HEK293 (cell line): ENCODE measurements around the gene CHL1.

Experiments
- CTCF ChIA-PET: fragments of 350-600 bp; formaldehyde crosslinking; extraction: SDS; loops from one replicate; lab custom pipeline; 2021; ENCODE audit warnings: antibody characterized with exemption; lab: Yijun Ruan, JAX
- POLR2A ChIA-PET: fragments of 300-600 bp; formaldehyde crosslinking; extraction: SDS; loops from one replicate; lab custom pipeline; 2020; ENCODE audit warnings: antibody characterized with exemption, inconsistent platforms; lab: Yijun Ruan, JAX
- H3K27ac ChIP-seq: fragments of 200-500 bp; sonication (Bioruptor generic); 2 replicates; pipeline ENCODE4 v1.5.1; 2014; ENCODE audit warnings: low read depth, low read length, control low read depth, inconsistent platforms; ENCODE audit errors: extremely low read depth
- H3K36me3 ChIP-seq, 2 experiments: fragments of 200-500 bp in 1 of 2; sonication (Bioruptor generic) in 1 of 2; 1 replicate in 1 of 2; 2 replicates in 1 of 2; pipeline ENCODE4 v1.5.1; 2014 to 2017; ENCODE audit warnings: inconsistent platforms in 2 of 2, low read length in 2 of 2; ENCODE audit not compliant: control insufficient read depth in 2 of 2, insufficient read depth in 1 of 2
- H3K4me1 ChIP-seq: fragments of 200-500 bp; sonication (Bioruptor generic); 2 replicates; pipeline ENCODE4 v1.5.1; 2014; ENCODE audit warnings: mild to moderate bottlenecking, low read length, inconsistent platforms; ENCODE audit not compliant: control insufficient read depth, insufficient read depth
- H3K4me3 ChIP-seq: 2 replicates; pipeline ENCODE4 v1.5.1; 2011; ENCODE audit warnings: low read depth, mild to moderate bottlenecking, control low read depth, low read length, moderate library complexity
- H3K9me3 ChIP-seq: fragments of 200-500 bp; sonication (Bioruptor generic); 2 replicates; pipeline ENCODE4 v1.5.1; 2014; ENCODE audit warnings: low read depth, low read length, inconsistent platforms; ENCODE audit not compliant: control insufficient read depth, insufficient read depth
- HOXD13 ChIP-seq: sonication (generic); formaldehyde crosslinking; IDR thresholded peaks from 2 replicates; pipeline ENCODE4 v1.8.0; 2022; ENCODE audit warnings: missing genetic modification reagents, borderline replicate concordance
- KLF9 ChIP-seq: fragments of 450-650 bp; formaldehyde crosslinking; IDR thresholded peaks from 2 replicates; pipeline ENCODE4 v1.5.1; 2016; ENCODE audit warnings: missing biosample characterization, missing genetic modification characterization, low read depth
- RBAK ChIP-seq: fragments of 450-650 bp; formaldehyde crosslinking; IDR thresholded peaks from 2 replicates; pipeline ENCODE4 v1.5.1; 2016; ENCODE audit warnings: missing biosample characterization, missing genetic modification characterization
- SCRT1 ChIP-seq: fragments of 450-650 bp; formaldehyde crosslinking; IDR thresholded peaks from 2 replicates; pipeline ENCODE4 v1.5.1; 2016; ENCODE audit warnings: missing biosample characterization, missing genetic modification characterization, borderline replicate concordance
- TRIM28 ChIP-seq: IDR thresholded peaks from 2 replicates; pipeline ENCODE4 v1.6.1; 2011; ENCODE audit warnings: low read length, control low read depth, borderline replicate concordance
- ZBTB17 ChIP-seq: fragments of 450-650 bp; formaldehyde crosslinking; IDR thresholded peaks from 2 replicates; pipeline ENCODE4 v1.5.1; 2016; ENCODE audit warnings: missing biosample characterization, missing genetic modification characterization
- ZNF10 ChIP-seq: fragments of 450-650 bp; formaldehyde crosslinking; IDR thresholded peaks from 2 replicates; pipeline ENCODE4 v1.5.1; 2017; ENCODE audit warnings: missing biosample characterization, missing genetic modification characterization
- ZNF114 ChIP-seq: fragments of 450-650 bp; formaldehyde crosslinking; IDR thresholded peaks from 2 replicates; pipeline ENCODE4 v1.5.0; 2017; ENCODE audit warnings: missing biosample characterization, missing genetic modification characterization
- ZNF169 ChIP-seq: fragments of 450-650 bp; formaldehyde crosslinking; IDR thresholded peaks from 2 replicates; pipeline ENCODE4 v1.5.1; 2016; ENCODE audit warnings: missing biosample characterization, missing genetic modification characterization
- ZNF302 ChIP-seq: fragments of 450-650 bp; formaldehyde crosslinking; IDR thresholded peaks from 2 replicates; pipeline ENCODE4 v1.5.1; 2016; ENCODE audit warnings: missing biosample characterization, missing genetic modification characterization, low read depth
- ZNF501 ChIP-seq: fragments of 450-650 bp; formaldehyde crosslinking; IDR thresholded peaks from 2 replicates; pipeline ENCODE4 v1.5.1; 2016; ENCODE audit warnings: missing biosample characterization, missing genetic modification characterization
- ZNF530 ChIP-seq: fragments of 450-650 bp; formaldehyde crosslinking; IDR thresholded peaks from 2 replicates; pipeline ENCODE4 v1.5.1; 2016; ENCODE audit warnings: low read depth, missing biosample characterization, missing genetic modification characterization
- ZNF558 ChIP-seq: fragments of 450-650 bp; formaldehyde crosslinking; IDR thresholded peaks from 2 replicates; pipeline ENCODE4 v1.5.1; 2016; ENCODE audit warnings: missing biosample characterization, missing genetic modification characterization
- ZNF571 ChIP-seq: fragments of 450-650 bp; formaldehyde crosslinking; IDR thresholded peaks from 2 replicates; pipeline ENCODE4 v1.5.0; 2017; ENCODE audit warnings: missing biosample characterization, missing genetic modification characterization
- ZNF843 ChIP-seq: fragments of 450-650 bp; formaldehyde crosslinking; IDR thresholded peaks from 2 replicates; pipeline ENCODE4 v1.5.1; 2016; ENCODE audit warnings: missing biosample characterization, missing genetic modification characterization
- TF ChIP-seq, protein P1 (sequence below): fragments of 450-650 bp; formaldehyde crosslinking; IDR thresholded peaks from 2 replicates; pipeline ENCODE4 v1.5.1; 2017; ENCODE audit warnings: missing biosample characterization, missing genetic modification characterization
- TF ChIP-seq, protein P2 (sequence below): fragments of 450-650 bp; formaldehyde crosslinking; IDR thresholded peaks from 2 replicates; pipeline ENCODE4 v1.5.1; 2016; ENCODE audit warnings: missing biosample characterization, missing genetic modification characterization
- TF ChIP-seq, protein P3 (sequence below): fragments of 450-650 bp; formaldehyde crosslinking; IDR thresholded peaks from 2 replicates; pipeline ENCODE4 v1.5.1; 2016; ENCODE audit warnings: missing biosample characterization, missing genetic modification characterization
- TF ChIP-seq, protein P4 (sequence below): fragments of 450-650 bp; formaldehyde crosslinking; IDR thresholded peaks from 2 replicates; pipeline ENCODE4 v1.5.1; 2016; ENCODE audit warnings: missing biosample characterization, missing genetic modification characterization
- TF ChIP-seq, protein P5 (sequence below): fragments of 450-650 bp; formaldehyde crosslinking; IDR thresholded peaks from 2 replicates; pipeline ENCODE4 v1.5.1; 2016; ENCODE audit warnings: missing biosample characterization, missing genetic modification characterization

Gene CHL1

DNA sequence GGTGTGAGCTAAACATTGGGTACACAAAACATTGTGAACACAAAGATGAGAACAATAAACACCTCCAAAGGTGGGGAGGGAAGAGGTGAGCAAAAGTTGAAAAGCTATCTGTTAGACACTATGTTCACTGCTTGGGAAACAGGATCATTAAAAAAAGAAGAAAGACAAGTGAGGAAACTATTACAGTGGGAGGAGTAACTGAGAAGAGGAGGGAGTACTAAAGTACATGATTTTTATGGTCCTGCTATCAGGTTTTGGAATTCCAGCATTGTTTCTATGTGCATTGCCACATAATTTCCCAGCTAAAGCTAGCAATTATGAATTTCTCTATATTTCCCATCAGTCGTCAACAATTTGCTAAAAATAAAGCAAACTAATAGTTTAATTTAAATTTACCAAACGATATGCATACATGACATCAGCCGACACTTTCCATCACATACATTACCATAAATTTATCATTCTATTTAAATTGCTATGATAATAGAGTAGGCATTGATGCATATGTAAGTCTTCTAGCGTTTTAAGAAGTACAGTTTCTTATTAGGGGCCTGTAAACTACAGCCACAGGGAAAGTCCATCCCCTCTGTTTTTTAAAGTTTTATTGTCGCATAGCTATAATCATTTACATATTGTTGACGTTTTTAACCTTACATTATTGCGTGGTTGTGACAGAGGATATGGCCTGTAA, 221.8 kb downstream of the CHL1 start:
- ChIA-PET CTCF (no interaction called here), POLR2A (no interaction called here)
- Histone ChIP-seq H3K4me1 (no peaks in the 10 kb centered on the region), H3K9me3 (no peaks in the 10 kb centered on the region), H3K4me3 (no peak overlapping the region), H3K27ac (no peak overlapping the region), H3K36me3 (no peaks in the 10 kb centered on the region)
- TF ChIP-seq ZNF10 (no peak), ZNF843 (tag by site-specific recombination) (no peak), SCRT1 (tag by site-specific recombination) (no peak), ZNF302 (tag by site-specific recombination) (no peak)

DNA sequence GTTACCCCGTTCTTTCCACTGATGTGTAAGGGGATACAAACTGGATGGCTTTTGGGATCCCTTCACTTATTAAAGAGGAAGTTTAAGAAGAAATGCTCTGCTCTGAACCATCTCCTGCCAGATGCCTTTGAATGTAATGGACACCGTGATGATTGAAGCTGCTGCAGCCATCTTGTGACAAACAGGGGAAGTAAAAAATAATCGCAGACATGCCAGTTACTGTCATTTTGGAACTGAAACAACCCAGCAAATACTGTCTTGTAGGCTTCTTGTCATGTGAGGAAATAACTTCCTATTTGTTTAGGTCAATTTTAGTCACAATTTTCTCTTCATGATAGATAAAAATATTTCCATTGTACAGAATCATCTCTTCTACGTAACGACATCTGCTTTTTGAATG, 224.0 kb downstream of the CHL1 start:
- no peaks in the 10 kb centered on the region for H3K9me3 ChIP-seq
- no peak for TF ChIP-seq ZNF571 (tag by site-specific recombination)
- TF ChIP-seq, protein P1, sequence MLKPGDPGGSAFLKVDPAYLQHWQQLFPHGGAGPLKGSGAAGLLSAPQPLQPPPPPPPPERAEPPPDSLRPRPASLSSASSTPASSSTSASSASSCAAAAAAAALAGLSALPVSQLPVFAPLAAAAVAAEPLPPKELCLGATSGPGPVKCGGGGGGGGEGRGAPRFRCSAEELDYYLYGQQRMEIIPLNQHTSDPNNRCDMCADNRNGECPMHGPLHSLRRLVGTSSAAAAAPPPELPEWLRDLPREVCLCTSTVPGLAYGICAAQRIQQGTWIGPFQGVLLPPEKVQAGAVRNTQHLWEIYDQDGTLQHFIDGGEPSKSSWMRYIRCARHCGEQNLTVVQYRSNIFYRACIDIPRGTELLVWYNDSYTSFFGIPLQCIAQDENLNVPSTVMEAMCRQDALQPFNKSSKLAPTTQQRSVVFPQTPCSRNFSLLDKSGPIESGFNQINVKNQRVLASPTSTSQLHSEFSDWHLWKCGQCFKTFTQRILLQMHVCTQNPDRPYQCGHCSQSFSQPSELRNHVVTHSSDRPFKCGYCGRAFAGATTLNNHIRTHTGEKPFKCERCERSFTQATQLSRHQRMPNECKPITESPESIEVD (tag by site-specific recombination): no peak
- TF ChIP-seq KLF9 (tag by site-specific recombination): no peak
- TF ChIP-seq, protein P2, sequence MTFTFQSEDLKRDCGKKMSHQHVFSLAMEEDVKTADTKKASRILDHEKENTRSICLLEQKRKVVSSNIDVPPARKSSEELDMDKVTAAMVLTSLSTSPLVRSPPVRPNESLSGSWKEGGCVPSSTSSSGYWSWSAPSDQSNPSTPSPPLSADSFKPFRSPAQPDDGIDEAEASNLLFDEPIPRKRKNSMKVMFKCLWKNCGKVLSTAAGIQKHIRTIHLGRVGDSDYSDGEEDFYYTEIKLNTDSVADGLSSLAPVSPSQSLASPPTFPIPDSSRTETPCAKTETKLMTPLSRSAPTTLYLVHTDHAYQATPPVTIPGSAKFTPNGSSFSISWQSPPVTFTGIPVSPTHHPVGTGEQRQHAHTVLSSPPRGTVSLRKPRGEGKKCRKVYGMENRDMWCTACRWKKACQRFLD (tag by site-specific recombination): no peak
- no peak for TF ChIP-seq RBAK (tag by site-specific recombination)
- TF ChIP-seq, protein P3, sequence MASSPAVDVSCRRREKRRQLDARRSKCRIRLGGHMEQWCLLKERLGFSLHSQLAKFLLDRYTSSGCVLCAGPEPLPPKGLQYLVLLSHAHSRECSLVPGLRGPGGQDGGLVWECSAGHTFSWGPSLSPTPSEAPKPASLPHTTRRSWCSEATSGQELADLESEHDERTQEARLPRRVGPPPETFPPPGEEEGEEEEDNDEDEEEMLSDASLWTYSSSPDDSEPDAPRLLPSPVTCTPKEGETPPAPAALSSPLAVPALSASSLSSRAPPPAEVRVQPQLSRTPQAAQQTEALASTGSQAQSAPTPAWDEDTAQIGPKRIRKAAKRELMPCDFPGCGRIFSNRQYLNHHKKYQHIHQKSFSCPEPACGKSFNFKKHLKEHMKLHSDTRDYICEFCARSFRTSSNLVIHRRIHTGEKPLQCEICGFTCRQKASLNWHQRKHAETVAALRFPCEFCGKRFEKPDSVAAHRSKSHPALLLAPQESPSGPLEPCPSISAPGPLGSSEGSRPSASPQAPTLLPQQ: no peak
- no peak for TF ChIP-seq ZBTB17 (tag by site-specific recombination)
- TF ChIP-seq HOXD13 (CRISPR knock-in tag): no peak
- no peak for TF ChIP-seq ZNF530 (tag by site-specific recombination)
- TF ChIP-seq, protein P4, sequence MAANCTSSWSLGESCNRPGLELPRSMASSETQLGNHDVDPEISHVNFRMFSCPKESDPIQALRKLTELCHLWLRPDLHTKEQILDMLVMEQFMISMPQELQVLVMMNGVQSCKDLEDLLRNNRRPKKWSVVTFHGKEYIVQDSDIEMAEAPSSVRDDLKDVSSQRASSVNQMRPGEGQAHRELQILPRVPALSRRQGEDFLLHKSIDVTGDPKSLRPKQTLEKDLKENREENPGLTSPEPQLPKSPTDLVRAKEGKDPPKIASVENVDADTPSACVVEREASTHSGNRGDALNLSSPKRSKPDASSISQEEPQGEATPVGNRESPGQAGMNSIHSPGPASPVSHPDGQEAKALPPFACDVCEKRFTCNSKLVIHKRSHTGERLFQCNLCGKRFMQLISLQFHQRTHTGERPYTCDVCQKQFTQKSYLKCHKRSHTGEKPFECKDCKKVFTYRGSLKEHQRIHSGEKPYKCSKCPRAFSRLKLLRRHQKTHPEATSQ (tag by site-specific recombination): no peak
- no peak for TF ChIP-seq ZNF114 (tag by site-specific recombination)
- no peak for TF ChIP-seq TRIM28
- TF ChIP-seq, protein P5, sequence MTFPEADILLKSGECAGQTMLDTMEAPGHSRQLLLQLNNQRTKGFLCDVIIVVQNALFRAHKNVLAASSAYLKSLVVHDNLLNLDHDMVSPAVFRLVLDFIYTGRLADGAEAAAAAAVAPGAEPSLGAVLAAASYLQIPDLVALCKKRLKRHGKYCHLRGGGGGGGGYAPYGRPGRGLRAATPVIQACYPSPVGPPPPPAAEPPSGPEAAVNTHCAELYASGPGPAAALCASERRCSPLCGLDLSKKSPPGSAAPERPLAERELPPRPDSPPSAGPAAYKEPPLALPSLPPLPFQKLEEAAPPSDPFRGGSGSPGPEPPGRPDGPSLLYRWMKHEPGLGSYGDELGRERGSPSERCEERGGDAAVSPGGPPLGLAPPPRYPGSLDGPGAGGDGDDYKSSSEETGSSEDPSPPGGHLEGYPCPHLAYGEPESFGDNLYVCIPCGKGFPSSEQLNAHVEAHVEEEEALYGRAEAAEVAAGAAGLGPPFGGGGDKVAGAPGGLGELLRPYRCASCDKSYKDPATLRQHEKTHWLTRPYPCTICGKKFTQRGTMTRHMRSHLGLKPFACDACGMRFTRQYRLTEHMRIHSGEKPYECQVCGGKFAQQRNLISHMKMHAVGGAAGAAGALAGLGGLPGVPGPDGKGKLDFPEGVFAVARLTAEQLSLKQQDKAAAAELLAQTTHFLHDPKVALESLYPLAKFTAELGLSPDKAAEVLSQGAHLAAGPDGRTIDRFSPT (tag by site-specific recombination): no peak
- no peak for TF ChIP-seq ZNF558 (tag by site-specific recombination)
- no peak for TF ChIP-seq ZNF501 (tag by site-specific recombination)
- no peak for TF ChIP-seq ZNF169 (tag by site-specific recombination)
- no peaks in the 10 kb centered on the region for H3K36me3 ChIP-seq
- H3K4me1 ChIP-seq: no peaks in the 10 kb centered on the region
- ChIA-PET POLR2A (no interaction called here), CTCF (no interaction called here)
- no peak overlapping the region for H3K4me3 ChIP-seq
- no peak overlapping the region for H3K27ac ChIP-seq
